Natural killer cell (primary cell): ENCODE measurements around the gene TCF7L1. TPM values are rescaled to one million over a fixed set of nuclear protein-coding genes. Genes with fewer than 3 reads are reported as not detected.

Experiments used
- ATAC-seq, 3 donors: fragments of 150-1000 bp in 2 of 3; fragments of 200-7000 bp in 1 of 3; cut with Tn5 transposase; 1 replicate in 1 of 3; 2 replicates in 2 of 3; pipeline ENCODE4 v1.10.0; 2021; ENCODE audit warnings: mild to moderate bottlenecking in 2 of 3, moderate library complexity in 2 of 3
- DNase-seq, 2 donors: peaks; one replicate each; pipeline versions ENCODE4 v3.0.0 to v3.0.0-alpha.2; 2013 to 2021; ENCODE audit warnings: mixed read lengths in 1 of 2
- H3K27ac ChIP-seq: one replicate; pipeline ENCODE4 v1.5.1; 2013; ENCODE audit warnings: mild to moderate bottlenecking, low read length
- H3K27me3 ChIP-seq: one replicate; pipeline ENCODE4 v1.6.1; 2013; ENCODE audit warnings: low read length; ENCODE audit not compliant: control insufficient read depth, insufficient read depth
- H3K36me3 ChIP-seq: one replicate; pipeline ENCODE4 v1.6.1; 2013; ENCODE audit warnings: low read length; ENCODE audit not compliant: control insufficient read depth, insufficient read depth
- H3K4me1 ChIP-seq: one replicate; pipeline ENCODE4 v1.6.1; 2013; ENCODE audit warnings: low read length; ENCODE audit not compliant: control insufficient read depth, insufficient read depth
- H3K4me3 ChIP-seq: one replicate; pipeline ENCODE4 v1.5.1; 2013; ENCODE audit warnings: low read length
- H3K9me3 ChIP-seq: one replicate; pipeline ENCODE4 v1.6.1; 2013; ENCODE audit warnings: low read length; ENCODE audit not compliant: control insufficient read depth, insufficient read depth
- H3K27ac Mint-ChIP-seq, 2 donors: one replicate each; pipeline ENCODE4 v1.8.0; 2022; ENCODE audit warnings: mild to moderate bottlenecking in 2 of 2, mixed read lengths in 2 of 2, moderate library complexity in 1 of 2
- H3K27me3 Mint-ChIP-seq, 2 donors: one replicate each; pipeline ENCODE4 v1.8.0; 2022; ENCODE audit warnings: low read depth in 2 of 2, mixed read lengths in 2 of 2
- H3K36me3 Mint-ChIP-seq: one replicate; pipeline ENCODE4 v1.8.0; 2022; ENCODE audit warnings: mixed read lengths
- H3K4me1 Mint-ChIP-seq, 2 donors: one replicate each; pipeline ENCODE4 v1.8.0; 2022; ENCODE audit warnings: mixed read lengths in 2 of 2
- H3K4me3 Mint-ChIP-seq: one replicate; pipeline ENCODE4 v1.8.0; 2022; ENCODE audit warnings: mild to moderate bottlenecking, moderate library complexity, mixed read lengths
- H3K9me3 Mint-ChIP-seq, 2 donors: one replicate each; pipeline ENCODE4 v1.8.0; 2022; ENCODE audit warnings: mixed read lengths in 2 of 2
- CTCF ChIP-seq: fragments of 200-600 bp; IDR thresholded peaks from one replicate; pipeline ENCODE4 v1.8.0; 2022; ENCODE audit warnings: antibody characterized with exemption
- WGBS: methylation state at CpG from one replicate; pipeline ENCODE4 v1.1.7; 2013; ENCODE audit warnings: missing lambda C conversion rate; ENCODE audit not compliant: insufficient coverage; 5-methylcytosine and 5-hydroxymethylcytosine counted together
- intact Hi-C: fragments of 100-400 bp; cut with micrococcal nuclease; formaldehyde crosslinking; loops from one replicate; pipeline ENCODE4 v1.14.2; 2022
- total RNA-seq, 4 donors: library from RNA; stranded (reverse); fragments of 120-200 nt in 1 of 4; gene quantifications; one replicate each; pipeline versions ENCODE4 v1.2.3 to v1.2.4, GENCODE V29; 2013 to 2022

TCF7L1 gene
- total RNA-seq, 3 donors from 2014 or later (not counting 1 experiment from before 2014, with no cell fraction given): not detected

- Histone ChIP-seq H3K27ac (no peak overlapping the region), H3K27me3 (no peaks in the 10 kb centered on the region), H3K4me3 (no peak overlapping the region), H3K36me3 (no peaks in the 10 kb centered on the region), H3K9me3 (no peaks in the 10 kb centered on the region), H3K4me1 (peaks cover 15% of the 10 kb centered on the region)
- H3K27me3 Mint-ChIP-seq: peaks cover 0 to 8% of the 10 kb centered on the region in 2 donors
- peak overlapping the region; percentile 19 to 79 for H3K27ac Mint-ChIP-seq
- no peaks in the 10 kb centered on the region for H3K9me3 Mint-ChIP-seq
- 92% methylated on average over 6 of the region's 6 CpGs for WGBS
- no peak for TF ChIP-seq CTCF
- ATAC-seq (no peak), DNase-seq (no peak)
- peak overlapping the region; percentile 57 for H3K4me3 Mint-ChIP-seq
- intact Hi-C loops: no loop called here
- peaks cover 32 to 33% of the 10 kb centered on the region in 2 donors for H3K4me1 Mint-ChIP-seq
- no peaks in the 10 kb centered on the region for H3K36me3 Mint-ChIP-seq
Measured at GRCh38 chr2:85184990-85185389, 51.8 kb downstream of the TCF7L1 start.

- peaks cover 15% of the 10 kb centered on the region for H3K4me1 ChIP-seq
- no peaks in the 10 kb centered on the region for H3K36me3 Mint-ChIP-seq
- TF ChIP-seq CTCF: no peak
- no peak overlapping the region for H3K4me3 ChIP-seq
- no peaks in the 10 kb centered on the region for H3K9me3 ChIP-seq
- ATAC-seq (peak; percentile 66 to 96 (median 83)), DNase-seq (peak in 1 of 2 donors; percentile 8)
- peak overlapping the region; percentile 57 for H3K4me3 Mint-ChIP-seq
- H3K4me1 Mint-ChIP-seq: peaks cover 28 to 32% of the 10 kb centered on the region in 2 donors
- no peaks in the 10 kb centered on the region for H3K27me3 ChIP-seq
- peaks cover 0 to 12% of the 10 kb centered on the region in 2 donors for H3K27me3 Mint-ChIP-seq
- peak overlapping the region; percentile 19 to 79 for H3K27ac Mint-ChIP-seq
- 48% methylated on average over 7 of the region's 7 CpGs for WGBS
- H3K36me3 ChIP-seq: no peaks in the 10 kb centered on the region
- intact Hi-C loops: no loop called here
- no peak overlapping the region for H3K27ac ChIP-seq
- no peaks in the 10 kb centered on the region for H3K9me3 Mint-ChIP-seq
Measured at GRCh38 chr2:85185431-85185940, 52.3 kb downstream of the TCF7L1 start.

- H3K27me3 Mint-ChIP-seq: peaks cover 0 to 6% of the 10 kb centered on the region in 2 donors
- intact Hi-C loops: no loop called here
- ATAC-seq (no peak), DNase-seq (no peak)
- TF ChIP-seq CTCF: no peak
- peaks cover 15% of the 10 kb centered on the region for H3K4me1 ChIP-seq
- no peaks in the 10 kb centered on the region for H3K27me3 ChIP-seq
- WGBS: 84% methylated on average over 2 of the region's 2 CpGs
- H3K27ac Mint-ChIP-seq: no peak overlapping the region
- no peaks in the 10 kb centered on the region for H3K36me3 ChIP-seq
- peaks cover 19 to 25% of the 10 kb centered on the region in 2 donors for H3K4me1 Mint-ChIP-seq
- no peaks in the 10 kb centered on the region for H3K9me3 ChIP-seq
- no peak overlapping the region for H3K4me3 ChIP-seq
- no peaks in the 10 kb centered on the region for H3K36me3 Mint-ChIP-seq
- H3K9me3 Mint-ChIP-seq: no peaks in the 10 kb centered on the region
- no peak overlapping the region for H3K27ac ChIP-seq
- H3K4me3 Mint-ChIP-seq: no peak overlapping the region
Measured at GRCh38 chr2:85187069-85187468, 53.9 kb downstream of the TCF7L1 start.

- Mint-ChIP-seq H3K27ac (no peak overlapping the region), H3K9me3 (no peaks in the 10 kb centered on the region), H3K27me3 (peaks cover 6 to 11% of the 10 kb centered on the region in 2 donors), H3K4me3 (no peak overlapping the region), H3K36me3 (no peaks in the 10 kb centered on the region), H3K4me1 (peaks cover 19 to 23% of the 10 kb centered on the region in 2 donors)
- no peak overlapping the region for H3K27ac ChIP-seq
- ATAC-seq (no peak), DNase-seq (no peak)
- no peaks in the 10 kb centered on the region for H3K36me3 ChIP-seq
- H3K9me3 ChIP-seq: no peaks in the 10 kb centered on the region
- intact Hi-C loops: no loop called here
- no peaks in the 10 kb centered on the region for H3K27me3 ChIP-seq
- no peak for TF ChIP-seq CTCF
- H3K4me3 ChIP-seq: no peak overlapping the region
- peaks cover 15% of the 10 kb centered on the region for H3K4me1 ChIP-seq
- WGBS: 94% methylated on average over 4 of the region's 5 CpGs
Measured at GRCh38 chr2:85188852-85189251, 55.7 kb downstream of the TCF7L1 start.
